Activated T-cell treated with anti-CD3 and anti-CD28 coated beads, Interleukin-2, amount 50 U/mL, for 24 hours (primary cell): ENCODE results near the gene LAMA5.

Experiments used
- DNase-seq: peaks from one replicate; pipeline ENCODE4 v3.0.0-alpha.2; 2020
- H3K27ac Mint-ChIP-seq: 2 replicates; pipeline ENCODE4 v1.8.0; 2020; ENCODE audit warnings: mild to moderate bottlenecking, mixed read lengths
- H3K27me3 Mint-ChIP-seq: 2 replicates; pipeline ENCODE4 v1.8.0; 2020; ENCODE audit warnings: mixed read lengths
- H3K36me3 Mint-ChIP-seq: 2 replicates; pipeline ENCODE4 v1.8.0; 2020; ENCODE audit warnings: low read depth, mixed read lengths
- H3K4me1 Mint-ChIP-seq: 2 replicates; pipeline ENCODE4 v1.8.0; 2020; ENCODE audit warnings: low read depth, mixed read lengths
- H3K4me3 Mint-ChIP-seq: 2 replicates; pipeline ENCODE4 v1.8.0; 2020; ENCODE audit warnings: mild to moderate bottlenecking, moderate library complexity, mixed read lengths
- H3K9me3 Mint-ChIP-seq: 2 replicates; pipeline ENCODE4 v1.8.0; 2020; ENCODE audit warnings: mixed read lengths

LAMA5 gene

DNA sequence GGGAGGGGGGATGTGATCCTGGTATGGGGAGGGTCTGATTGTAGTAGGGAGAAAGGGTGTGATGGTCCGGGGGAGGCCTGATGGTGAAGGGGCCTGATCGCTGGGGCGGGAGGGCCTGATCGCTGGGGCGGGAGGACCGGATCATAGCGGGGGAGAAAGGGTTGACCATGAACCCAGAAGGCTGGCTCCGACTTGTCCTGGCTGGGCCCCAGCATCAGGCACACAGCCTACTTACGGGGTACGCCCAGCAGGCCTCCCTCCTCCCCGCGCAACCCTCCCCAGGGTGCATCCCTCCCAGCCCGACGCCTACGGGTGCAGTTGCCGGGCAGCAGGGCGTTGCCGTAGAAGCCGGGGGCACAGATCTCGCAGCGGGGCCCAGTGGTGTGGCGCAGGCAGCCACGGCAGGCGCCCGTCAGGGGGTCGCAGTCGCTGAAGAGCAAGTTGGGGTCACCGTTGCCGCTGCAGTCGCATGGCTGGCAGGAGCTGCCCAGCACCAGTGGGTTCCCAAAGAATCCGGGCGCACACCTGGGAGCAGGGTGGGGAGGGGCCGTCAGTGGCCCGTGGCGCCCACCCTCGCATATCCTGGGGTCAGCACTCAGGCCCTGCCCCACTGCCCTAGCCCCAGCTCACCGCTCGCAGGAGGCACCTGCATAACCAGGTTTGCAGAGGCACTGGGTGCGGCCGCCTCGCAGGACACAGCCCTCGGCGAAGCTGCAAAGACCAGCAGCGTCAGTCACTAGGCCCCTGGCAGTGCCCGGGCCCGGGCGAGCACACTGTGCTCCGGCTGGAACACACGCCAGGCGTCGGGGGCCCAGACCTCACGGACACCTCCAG is 43.7 kb downstream of the LAMA5 start:
- no peaks in the 10 kb centered on the region for H3K27me3 Mint-ChIP-seq
- DNase-seq: no peak
- no peaks in the 10 kb centered on the region for H3K9me3 Mint-ChIP-seq
- no peak overlapping the region for H3K4me3 Mint-ChIP-seq
- H3K4me1 Mint-ChIP-seq: no peaks in the 10 kb centered on the region
- H3K27ac Mint-ChIP-seq: no peak overlapping the region
- no peaks in the 10 kb centered on the region for H3K36me3 Mint-ChIP-seq

DNA sequence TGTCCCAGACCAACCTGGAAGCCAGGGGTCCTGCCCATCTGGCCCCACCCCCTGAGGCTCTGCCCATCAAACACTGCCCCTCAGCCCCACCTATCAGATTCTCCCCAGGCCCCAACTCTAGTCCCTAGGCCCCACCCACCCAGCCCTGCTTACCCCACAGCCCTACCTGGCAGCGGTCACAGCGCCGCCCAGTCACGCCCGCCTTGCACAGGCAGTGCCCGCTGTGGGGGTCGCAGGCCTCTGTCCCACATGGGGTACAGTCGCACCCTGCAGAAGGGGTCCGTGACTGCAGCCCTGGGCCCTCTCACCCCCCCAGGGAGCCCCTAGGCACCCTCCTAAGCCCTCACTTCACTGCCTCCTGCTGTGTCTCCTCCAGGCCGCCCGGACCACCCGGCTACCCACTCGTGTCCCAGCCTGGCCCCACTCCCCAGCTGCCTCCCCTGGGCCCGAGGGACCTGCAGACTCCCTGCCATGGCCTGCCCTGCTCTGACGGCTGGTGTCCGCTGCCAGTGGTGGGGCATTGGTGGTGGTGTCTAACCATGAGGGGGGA is 44.5 kb downstream of the LAMA5 start:
- H3K27me3 Mint-ChIP-seq: no peaks in the 10 kb centered on the region
- no peaks in the 10 kb centered on the region for H3K4me1 Mint-ChIP-seq
- no peak overlapping the region for H3K4me3 Mint-ChIP-seq
- H3K27ac Mint-ChIP-seq: no peak overlapping the region
- no peaks in the 10 kb centered on the region for H3K9me3 Mint-ChIP-seq
- H3K36me3 Mint-ChIP-seq: no peaks in the 10 kb centered on the region
- no peak for DNase-seq

DNA sequence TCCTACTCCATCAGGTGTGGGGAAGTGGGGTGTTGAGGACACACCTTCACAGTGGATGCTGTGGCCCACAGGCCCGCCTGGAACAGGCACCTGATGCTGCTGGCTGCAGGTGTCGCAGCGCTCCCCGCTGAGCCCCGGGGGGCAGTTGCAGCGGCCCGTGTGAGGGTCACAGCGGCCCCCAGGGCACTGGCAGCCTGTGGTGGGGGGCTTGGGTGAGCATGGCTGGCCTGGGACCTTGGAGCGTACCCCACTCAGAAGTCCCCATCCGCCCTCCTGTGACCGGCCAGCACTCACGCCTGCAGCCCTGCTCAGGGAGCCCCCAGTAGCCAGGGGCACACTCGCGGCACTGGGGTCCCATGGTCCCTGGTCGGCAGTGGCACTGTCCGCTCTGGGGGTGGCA is 45.1 kb downstream of the LAMA5 start:
- no peaks in the 10 kb centered on the region for H3K4me1 Mint-ChIP-seq
- no peak overlapping the region for H3K27ac Mint-ChIP-seq
- no peak for DNase-seq
- H3K4me3 Mint-ChIP-seq: no peak overlapping the region
- H3K36me3 Mint-ChIP-seq: no peaks in the 10 kb centered on the region
- no peaks in the 10 kb centered on the region for H3K27me3 Mint-ChIP-seq
- H3K9me3 Mint-ChIP-seq: no peaks in the 10 kb centered on the region

DNA sequence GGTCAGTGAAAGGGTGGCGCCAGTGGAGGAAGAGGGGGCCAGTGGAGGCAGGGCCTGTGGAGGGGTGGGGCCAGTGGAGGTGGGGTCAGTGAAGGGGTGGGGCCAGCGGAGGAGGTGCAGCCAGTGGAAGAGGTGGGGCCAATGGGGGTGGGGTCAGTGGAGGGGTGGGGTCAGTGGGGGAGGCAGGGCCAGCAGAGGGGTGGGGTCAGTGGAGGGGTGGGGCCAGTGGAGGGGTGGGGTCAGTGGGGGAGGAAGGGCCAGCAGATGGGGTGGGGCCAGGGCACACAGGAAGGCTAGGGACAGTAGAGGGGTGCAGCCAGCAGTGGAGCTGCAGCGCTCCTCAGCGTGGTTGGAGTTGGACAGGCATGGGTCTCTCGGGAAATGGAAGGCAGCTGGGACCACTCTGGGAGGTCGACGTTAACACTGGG is 45.6 kb downstream of the LAMA5 start:
- no peak overlapping the region for H3K27ac Mint-ChIP-seq

DNA sequence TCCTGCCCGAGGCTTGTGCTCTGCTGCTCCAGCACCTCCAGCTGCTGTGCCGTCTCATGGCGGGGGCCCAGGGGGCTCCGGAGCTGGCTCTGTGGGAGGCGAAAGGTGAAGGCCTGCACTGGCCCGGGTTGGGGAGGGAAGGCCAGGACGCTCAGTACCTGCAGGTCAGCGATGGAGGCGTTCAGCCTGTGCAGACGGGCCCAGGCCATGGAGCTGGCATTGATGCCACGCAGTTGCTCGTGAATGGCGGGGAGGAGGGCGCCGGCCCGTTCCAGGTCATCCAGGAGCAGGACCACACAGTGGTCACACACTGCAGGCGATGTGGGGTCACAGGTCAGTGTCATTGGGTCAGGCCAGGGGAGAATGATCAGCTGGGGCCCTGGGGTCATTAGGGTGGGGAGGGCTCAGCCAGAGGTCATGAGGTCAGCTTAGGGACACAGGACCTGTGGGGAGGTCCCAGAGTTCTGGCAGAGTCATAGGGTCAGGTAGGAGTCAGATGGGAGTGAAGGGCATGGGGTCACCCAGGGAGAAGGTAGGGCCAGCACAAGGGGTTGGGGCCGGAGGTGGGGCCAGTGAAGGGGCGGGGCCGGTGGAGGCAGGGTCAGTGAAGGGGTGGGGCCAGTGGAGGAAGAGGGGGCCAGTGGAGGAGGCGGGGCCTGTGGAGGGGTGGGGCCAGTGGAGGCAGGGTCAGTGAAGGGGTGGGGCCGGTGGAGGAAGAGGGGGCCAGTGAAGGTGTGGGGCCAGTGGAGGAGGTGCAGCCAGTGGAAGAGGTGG is 46.3 kb downstream of the LAMA5 start:
- Mint-ChIP-seq H3K9me3 (no peaks in the 10 kb centered on the region), H3K27me3 (no peaks in the 10 kb centered on the region), H3K4me1 (no peaks in the 10 kb centered on the region), H3K4me3 (no peak overlapping the region), H3K36me3 (no peaks in the 10 kb centered on the region), H3K27ac (no peak overlapping the region)
- no peak for DNase-seq

More for the DNA sequence above, 45.6 kb downstream of the LAMA5 start:
- Mint-ChIP-seq H3K27me3 (no peaks in the 10 kb centered on the region), H3K4me1 (no peaks in the 10 kb centered on the region), H3K9me3 (no peaks in the 10 kb centered on the region), H3K4me3 (no peak overlapping the region), H3K36me3 (no peaks in the 10 kb centered on the region)
- no peak for DNase-seq

DNA sequence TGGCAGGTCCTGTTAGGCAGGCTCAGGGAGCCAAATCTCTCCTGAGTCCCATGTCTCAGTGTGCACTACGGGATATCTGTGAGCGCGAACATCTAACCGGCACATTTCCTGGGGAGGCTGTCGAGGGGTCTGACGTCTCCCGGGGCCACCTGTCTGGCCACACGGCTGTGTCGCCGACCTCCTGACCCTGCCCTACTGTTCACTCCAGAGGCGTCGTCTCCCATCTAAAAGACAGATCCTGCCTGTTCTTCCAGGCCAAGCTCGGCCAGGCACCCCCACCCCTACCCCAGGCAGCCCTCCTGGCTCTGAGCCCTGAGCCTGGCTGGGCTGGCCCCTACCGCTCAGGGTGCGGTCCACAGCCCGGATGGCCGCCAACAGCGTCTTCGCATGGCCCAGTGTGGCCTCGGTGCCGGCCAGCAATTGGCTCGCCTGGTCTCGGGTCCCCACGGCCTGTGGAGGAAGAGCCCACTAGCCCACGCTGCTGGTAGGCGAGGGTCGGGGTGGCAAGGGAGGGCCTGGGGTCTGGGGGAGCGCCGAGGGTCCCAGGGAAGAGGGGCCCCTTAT is 47.7 kb downstream of the LAMA5 start:
- no peaks in the 10 kb centered on the region for H3K36me3 Mint-ChIP-seq
- H3K9me3 Mint-ChIP-seq: no peaks in the 10 kb centered on the region
- no peak for DNase-seq
- no peak overlapping the region for H3K4me3 Mint-ChIP-seq
- no peaks in the 10 kb centered on the region for H3K27me3 Mint-ChIP-seq
- no peak overlapping the region for H3K27ac Mint-ChIP-seq
- H3K4me1 Mint-ChIP-seq: no peaks in the 10 kb centered on the region

DNA sequence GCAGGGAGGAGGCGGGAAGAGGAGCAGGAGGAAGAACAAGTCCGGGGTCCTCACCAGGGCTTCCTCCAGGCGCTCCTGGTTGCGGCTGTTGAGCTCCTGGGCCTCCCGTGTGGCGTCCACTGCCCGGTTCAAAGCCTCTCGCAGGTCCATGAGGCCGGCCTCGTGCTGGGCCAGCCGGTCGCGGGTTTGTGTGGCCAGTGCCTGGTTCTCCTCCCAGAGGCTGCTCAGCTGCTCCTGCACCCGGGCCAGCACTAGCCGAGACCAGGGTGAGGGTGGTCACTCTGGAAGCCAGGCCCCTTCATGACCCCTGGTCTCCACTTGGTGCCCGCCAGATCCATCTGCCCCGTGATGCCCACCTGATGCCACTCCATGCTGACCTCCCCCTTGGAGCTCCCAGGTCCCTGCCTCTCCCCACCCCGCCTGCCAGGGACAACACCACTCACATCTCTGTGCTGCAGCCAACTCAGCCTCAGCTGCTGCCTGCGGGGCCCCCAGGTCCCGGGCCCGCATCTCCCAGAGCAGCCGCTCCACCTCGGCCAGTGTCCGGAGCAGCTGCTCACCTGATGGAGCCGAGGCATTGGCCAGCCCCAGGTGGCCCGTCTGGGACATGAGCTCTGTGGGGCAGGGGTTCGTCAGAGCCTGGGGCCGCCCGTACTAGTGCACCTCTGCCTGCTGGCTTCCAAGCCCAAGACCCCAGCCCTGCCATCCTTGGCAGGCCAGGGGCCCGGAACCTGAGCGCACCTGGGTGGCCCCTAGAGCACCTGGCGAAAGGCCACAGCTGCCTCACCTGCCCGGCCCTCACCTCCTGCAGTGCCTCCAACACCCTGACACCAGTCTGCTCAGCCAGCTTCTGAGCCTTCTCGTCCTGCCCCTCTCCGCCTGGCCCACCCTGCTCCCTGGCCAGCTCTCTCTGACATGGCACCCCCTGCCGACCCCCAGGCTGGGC is 48.4 kb downstream of the LAMA5 start:
- Mint-ChIP-seq H3K27ac (no peak overlapping the region), H3K4me1 (no peaks in the 10 kb centered on the region), H3K27me3 (no peaks in the 10 kb centered on the region), H3K36me3 (no peaks in the 10 kb centered on the region), H3K9me3 (no peaks in the 10 kb centered on the region), H3K4me3 (no peak overlapping the region)
- no peak for DNase-seq

DNA sequence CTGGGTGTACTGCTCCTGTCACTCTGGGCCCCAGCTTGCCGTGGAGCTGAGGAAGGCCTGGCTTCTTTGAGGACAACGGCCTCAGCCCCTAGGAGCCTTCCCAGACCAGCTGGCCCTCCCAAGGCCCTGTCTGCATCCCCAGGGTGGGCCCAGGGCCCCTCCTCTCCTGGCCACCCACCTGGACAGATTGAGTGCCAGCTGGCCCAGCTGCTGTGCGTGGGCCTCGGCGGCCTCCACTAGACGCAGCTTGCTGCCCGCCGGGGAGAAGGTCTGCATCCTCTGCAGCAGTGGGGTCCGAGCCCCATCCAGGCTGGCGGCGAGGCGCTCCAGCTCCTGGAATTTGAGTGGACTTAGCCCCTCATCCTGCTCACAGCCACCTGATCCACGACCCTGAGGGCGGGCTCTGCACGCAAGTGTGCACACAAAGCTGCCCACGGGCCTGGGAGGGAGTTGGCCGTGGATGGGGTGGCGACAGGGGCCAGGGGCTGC is 49.9 kb downstream of the LAMA5 start:
- H3K4me1 Mint-ChIP-seq: no peaks in the 10 kb centered on the region
- H3K27ac Mint-ChIP-seq: no peak overlapping the region
- H3K9me3 Mint-ChIP-seq: no peaks in the 10 kb centered on the region
- no peak overlapping the region for H3K4me3 Mint-ChIP-seq
- H3K27me3 Mint-ChIP-seq: no peaks in the 10 kb centered on the region
- DNase-seq: no peak
- no peaks in the 10 kb centered on the region for H3K36me3 Mint-ChIP-seq

DNA sequence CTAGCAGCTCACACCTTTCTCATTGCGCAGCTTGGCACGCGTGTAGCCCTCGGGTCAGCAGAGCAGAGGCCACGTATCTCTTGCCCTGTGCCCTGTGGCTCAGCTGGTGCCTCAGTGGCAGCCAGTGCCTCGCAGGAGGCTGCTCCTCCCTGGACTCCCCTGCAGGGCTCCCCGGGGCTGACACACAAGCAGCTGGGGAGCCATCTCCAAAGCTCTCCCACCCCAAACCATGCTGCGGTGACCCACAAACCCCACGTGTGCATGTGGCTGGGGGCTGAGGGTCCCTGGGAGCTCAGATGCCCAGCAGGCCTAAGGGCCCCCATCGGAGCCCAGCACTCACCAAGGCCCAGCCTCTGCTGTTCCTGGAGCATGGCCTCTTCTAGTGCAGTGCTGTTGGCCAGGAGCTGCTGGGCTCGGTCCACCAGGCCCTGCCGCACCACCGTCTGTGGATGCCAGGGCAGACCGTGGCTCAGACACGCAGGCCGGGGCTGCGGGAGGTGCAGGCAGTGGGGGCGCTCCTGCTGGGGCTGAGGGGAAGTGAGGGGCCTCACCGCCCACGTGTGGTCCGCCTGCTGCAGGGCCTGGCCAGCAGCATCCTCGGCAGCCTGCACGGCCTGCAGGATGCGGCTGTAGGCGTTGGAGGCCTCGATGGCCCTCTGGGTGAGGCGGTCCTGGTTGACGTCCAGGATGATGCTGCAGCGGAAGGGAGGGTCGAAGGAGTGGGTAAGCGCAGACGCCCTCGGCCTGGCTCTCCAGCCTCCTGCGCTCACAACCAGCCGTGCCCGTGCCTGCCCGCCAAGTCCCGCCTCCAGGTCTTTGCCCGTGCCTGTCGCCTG is 50.6 kb downstream of the LAMA5 start:
- no peak for DNase-seq
- Mint-ChIP-seq H3K4me3 (no peak overlapping the region), H3K9me3 (no peaks in the 10 kb centered on the region), H3K4me1 (no peaks in the 10 kb centered on the region), H3K27ac (no peak overlapping the region), H3K27me3 (no peaks in the 10 kb centered on the region), H3K36me3 (no peaks in the 10 kb centered on the region)

DNA sequence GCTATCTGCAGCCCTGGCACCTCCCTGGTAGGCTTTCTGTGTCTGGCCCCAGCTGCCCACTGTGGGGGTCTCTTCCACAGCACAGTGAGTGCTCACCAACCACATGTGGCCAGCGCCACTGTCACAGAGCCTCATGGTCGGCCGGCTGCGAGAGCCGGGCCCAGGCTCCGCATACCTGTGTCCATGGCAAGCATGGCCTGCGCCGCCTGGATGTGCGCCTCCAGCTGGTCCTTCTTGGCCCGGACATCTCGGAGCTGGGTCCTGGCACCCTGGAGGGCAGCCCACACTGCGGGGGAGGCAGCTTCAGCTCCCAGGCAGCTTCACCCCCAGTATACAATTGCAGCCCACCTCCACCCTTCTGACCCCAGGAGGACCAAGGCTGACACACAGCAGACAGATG is 51.3 kb downstream of the LAMA5 start:
- H3K27ac Mint-ChIP-seq: no peak overlapping the region

DNA sequence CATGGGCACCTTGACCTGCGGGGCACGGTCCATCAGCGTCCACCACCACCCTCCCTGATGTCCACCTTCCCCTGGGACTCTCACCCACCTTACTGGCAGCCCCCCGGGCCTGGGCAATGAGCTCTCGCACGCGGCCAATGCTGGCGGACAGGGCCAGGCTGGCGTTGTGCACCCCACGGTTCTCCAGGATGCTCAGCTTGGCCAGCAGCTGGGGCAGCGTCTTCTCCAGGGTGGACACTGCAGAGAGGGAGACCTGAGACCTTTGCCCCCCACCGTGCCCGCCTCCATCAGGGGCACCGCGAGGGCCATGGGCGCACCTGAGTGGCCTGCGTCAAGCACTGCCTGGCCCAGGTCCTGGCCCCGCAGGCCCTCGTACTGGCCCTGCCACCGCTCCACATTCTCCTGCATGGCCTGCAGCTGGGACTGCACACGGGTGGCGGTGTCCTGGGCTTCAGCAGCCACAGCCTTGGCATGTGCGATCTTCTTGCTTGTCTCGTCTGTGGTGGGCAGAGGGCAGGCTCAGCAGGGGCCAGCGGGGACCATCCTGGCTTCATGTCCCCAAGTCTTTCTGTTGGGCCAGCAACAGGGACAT is 52.3 kb downstream of the LAMA5 start:
- Mint-ChIP-seq H3K9me3 (no peaks in the 10 kb centered on the region), H3K4me1 (no peaks in the 10 kb centered on the region), H3K36me3 (no peaks in the 10 kb centered on the region), H3K27me3 (no peaks in the 10 kb centered on the region), H3K4me3 (no peak overlapping the region), H3K27ac (no peak overlapping the region)
- no peak for DNase-seq

More for the DNA sequence above, 51.3 kb downstream of the LAMA5 start:
- DNase-seq: no peak
- Mint-ChIP-seq H3K36me3 (no peaks in the 10 kb centered on the region), H3K9me3 (no peaks in the 10 kb centered on the region), H3K4me1 (no peaks in the 10 kb centered on the region), H3K27me3 (no peaks in the 10 kb centered on the region), H3K4me3 (no peak overlapping the region)

DNA sequence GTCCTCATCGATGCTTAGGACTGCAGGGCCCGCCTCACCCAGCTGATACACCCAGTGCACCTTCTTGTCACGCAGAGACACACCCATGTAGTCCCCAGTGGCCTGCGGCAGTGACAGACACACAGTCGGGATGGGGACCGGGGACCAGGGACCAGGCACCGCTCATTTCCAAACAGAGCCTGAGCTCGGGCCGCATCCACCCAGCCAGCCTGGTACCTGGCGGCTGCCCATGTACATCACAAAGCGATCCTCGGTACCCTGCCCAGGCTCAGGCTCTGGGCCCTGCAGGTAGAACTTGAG is 52.8 kb downstream of the LAMA5 start:
- no peaks in the 10 kb centered on the region for H3K9me3 Mint-ChIP-seq
- no peak overlapping the region for H3K4me3 Mint-ChIP-seq
- no peaks in the 10 kb centered on the region for H3K4me1 Mint-ChIP-seq
- no peak overlapping the region for H3K27ac Mint-ChIP-seq
- no peaks in the 10 kb centered on the region for H3K27me3 Mint-ChIP-seq
- DNase-seq: no peak
- H3K36me3 Mint-ChIP-seq: no peaks in the 10 kb centered on the region
